NOMO-1 treated with dmso at 0.1 percent for 144 hours (cell line): Measurements from ENCODE around the gene SPOP.
"Not testable (repeated sequence)": the region's sequence is repeated elsewhere in the genome, so short reads cannot be mapped to it uniquely, and the experiment has no call there.

ENCODE experiments used
- DNase-seq: peaks from one replicate; lab custom pipeline; 2025; ENCODE audit not compliant: unreplicated experiment; lab: John Stamatoyannopoulos, UW

The SPOP gene

GRCh38 chr17:49696233-49696761 lies 18.4 kb upstream of the SPOP start:
- peak; percentile 10 for DNase-seq

- DNase-seq: no peak
These were observed 17.9 kb upstream of the SPOP start for GRCh38 chr17:49695698-49696232.

- DNase-seq: peak; percentile 31
These were observed 17.2 kb upstream of the SPOP start for GRCh38 chr17:49694847-49695697.

- no peak for DNase-seq
These were observed 14.9 kb upstream of the SPOP start for GRCh38 chr17:49692751-49693150.

GRCh38 chr17:49691677-49692191 lies 13.8 kb upstream of the SPOP start:
- DNase-seq: no peak

- no peak for DNase-seq
These were observed 13.3 kb upstream of the SPOP start for GRCh38 chr17:49691086-49691676.

- DNase-seq: no peak
These were observed 12.4 kb upstream of the SPOP start for GRCh38 chr17:49690256-49690655.

GRCh38 chr17:49688848-49689247 lies 11.0 kb upstream of the SPOP start:
- DNase-seq: no peak

GRCh38 chr17:49687878-49688491 lies 10.1 kb upstream of the SPOP start:
- DNase-seq: peak; percentile 7

- DNase-seq: peak; percentile 10
These were observed 3.4 kb upstream of the SPOP start for GRCh38 chr17:49681106-49681979.

- no peak for DNase-seq
These were observed 2.4 kb upstream of the SPOP start for GRCh38 chr17:49680314-49680713.

- DNase-seq: peak; percentile 68
These were observed 564 bp downstream of the SPOP start for GRCh38 chr17:49677134-49677932.

- DNase-seq: peak; percentile 79
These were observed 1.5 kb downstream of the SPOP start for GRCh38 chr17:49676276-49676868.

- DNase-seq: no peak
These were observed 3.4 kb downstream of the SPOP start for GRCh38 chr17:49674507-49674906.

GRCh38 chr17:49673679-49674078 lies 4.2 kb downstream of the SPOP start:
- DNase-seq: not testable (repeated sequence)

GRCh38 chr17:49670641-49671040 lies 7.3 kb downstream of the SPOP start:
- no peak for DNase-seq

- no peak for DNase-seq
These were observed 7.9 kb downstream of the SPOP start for GRCh38 chr17:49670002-49670401.

GRCh38 chr17:49667854-49668253 lies 10.0 kb downstream of the SPOP start:
- no peak for DNase-seq

- DNase-seq: no peak
These were observed 13.1 kb downstream of the SPOP start for GRCh38 chr17:49664706-49665211.
